ENCODE data around the gene IVL. TPM values are rescaled to one million over a fixed set of nuclear protein-coding genes. Genes with fewer than 3 reads are reported as not detected.

IVL gene
- not detected for total RNA-seq (ENCODE audit: unreplicated experiment)
- long read RNA-seq = 0 reads

GRCh38 chr1:152907686-152908601, at the start of gene IVL:
Gene IVL, plus strand, starts transcription at chr1:152908546. Its CDS starts 1,252 bp downstream, at chr1:152909798.
- Mint-ChIP-seq H3K36me3 (ENCODE audit: unreplicated experiment) (peaks cover 4% of the 10 kb centered on the region), H3K4me1 (ENCODE audit: low read depth, unreplicated experiment) (no peaks in the 10 kb centered on the region), H3K4me3 (ENCODE audit: unreplicated experiment) (no peak within 1 kb of the TSS), H3K9me3 (ENCODE audit: unreplicated experiment) (peaks cover 9% of the 10 kb centered on the region), H3K27me3 (ENCODE audit: unreplicated experiment) (peaks cover 10% of the 10 kb centered on the region), H3K27ac (ENCODE audit: unreplicated experiment) (no peak within 1 kb of the TSS)
- no peak for DNase-seq
- TF ChIP-seq CTCF (IDR thresholded peaks at IDR 0.05; ENCODE audit: partially characterized antibody, unreplicated experiment) = no peak

- DNase-seq = no peak
- H3K27ac Mint-ChIP-seq (ENCODE audit: unreplicated experiment) = no peak within 1 kb of the TSS
- H3K4me3 Mint-ChIP-seq (ENCODE audit: unreplicated experiment) = no peak within 1 kb of the TSS
- no peak for TF ChIP-seq CTCF (IDR thresholded peaks at IDR 0.05; ENCODE audit: partially characterized antibody, unreplicated experiment)
- no peaks in the 10 kb centered on the region for H3K4me1 Mint-ChIP-seq (ENCODE audit: low read depth, unreplicated experiment)
- no peaks in the 10 kb centered on the region for H3K9me3 Mint-ChIP-seq (ENCODE audit: unreplicated experiment)
- no peaks in the 10 kb centered on the region for H3K36me3 Mint-ChIP-seq (ENCODE audit: unreplicated experiment)
- H3K27me3 Mint-ChIP-seq (ENCODE audit: unreplicated experiment) = peaks cover 2% of the 10 kb centered on the region
Measured at GRCh38 chr1:152859696-152860095, 48.6 kb upstream of the IVL start, which contains the start of gene LCE7A. Gene LCE7A, plus strand, starts transcription at chr1:152859996. Its CDS starts 702 bp downstream, at chr1:152860698.

GRCh38 chr1:152860129-152860528, 48.2 kb upstream of the IVL start:
- Mint-ChIP-seq H3K9me3 (ENCODE audit: unreplicated experiment) (no peaks in the 10 kb centered on the region), H3K4me3 (ENCODE audit: unreplicated experiment) (no peak overlapping the region), H3K36me3 (ENCODE audit: unreplicated experiment) (no peaks in the 10 kb centered on the region), H3K27ac (ENCODE audit: unreplicated experiment) (no peak overlapping the region), H3K4me1 (ENCODE audit: low read depth, unreplicated experiment) (no peaks in the 10 kb centered on the region), H3K27me3 (ENCODE audit: unreplicated experiment) (peaks cover 2% of the 10 kb centered on the region)
- TF ChIP-seq CTCF (IDR thresholded peaks at IDR 0.05; ENCODE audit: partially characterized antibody, unreplicated experiment) = no peak
- DNase-seq = no peak

- Mint-ChIP-seq H3K36me3 (ENCODE audit: unreplicated experiment) (no peaks in the 10 kb centered on the region), H3K27me3 (ENCODE audit: unreplicated experiment) (peaks cover 2% of the 10 kb centered on the region), H3K27ac (ENCODE audit: unreplicated experiment) (no peak overlapping the region), H3K9me3 (ENCODE audit: unreplicated experiment) (no peaks in the 10 kb centered on the region), H3K4me1 (ENCODE audit: low read depth, unreplicated experiment) (no peaks in the 10 kb centered on the region), H3K4me3 (ENCODE audit: unreplicated experiment) (no peak overlapping the region)
- TF ChIP-seq CTCF (IDR thresholded peaks at IDR 0.05; ENCODE audit: partially characterized antibody, unreplicated experiment) = no peak
- DNase-seq = no peak
Measured at GRCh38 chr1:152861374-152861773, 47.0 kb upstream of the IVL start.

- no peak for DNase-seq
- TF ChIP-seq CTCF (IDR thresholded peaks at IDR 0.05; ENCODE audit: partially characterized antibody, unreplicated experiment) = no peak
- peaks cover 2% of the 10 kb centered on the region for H3K27me3 Mint-ChIP-seq (ENCODE audit: unreplicated experiment)
- H3K9me3 Mint-ChIP-seq (ENCODE audit: unreplicated experiment) = no peaks in the 10 kb centered on the region
- no peak overlapping the region for H3K27ac Mint-ChIP-seq (ENCODE audit: unreplicated experiment)
- no peaks in the 10 kb centered on the region for H3K4me1 Mint-ChIP-seq (ENCODE audit: low read depth, unreplicated experiment)
- H3K36me3 Mint-ChIP-seq (ENCODE audit: unreplicated experiment) = no peaks in the 10 kb centered on the region
- H3K4me3 Mint-ChIP-seq (ENCODE audit: unreplicated experiment) = no peak overlapping the region
Measured at GRCh38 chr1:152864443-152864842, 43.9 kb upstream of the IVL start.

All from glutamatergic neuron (in vitro differentiated cells).